22Rv1 (cell line): ENCODE measurements around the gene TLL2.
A peak's percentile ranks its signal among the peaks of the same experiment; 100 is the strongest.

Source experiments
- H3K27ac ChIP-seq: fragments of 450-650 bp; 2 replicates; pipeline ENCODE4 v1.5.1; 2017
- CTCF ChIP-seq: fragments of 450-650 bp; IDR thresholded peaks from 2 replicates; pipeline ENCODE4 v1.5.1; 2017; ENCODE audit warnings: mild to moderate bottlenecking
- ZFX ChIP-seq: fragments of 450-650 bp; IDR thresholded peaks from 2 replicates; pipeline ENCODE4 v1.6.1; 2017; ENCODE audit warnings: antibody characterized with exemption, borderline replicate concordance

The TLL2 gene

GRCh38 chr10:96541921-96542320, 28.2 kb upstream of the TLL2 start:
- no peak overlapping the region for H3K27ac ChIP-seq
- TF ChIP-seq ZFX (no peak), CTCF (no peak)

- TF ChIP-seq CTCF (no peak), ZFX (no peak)
- H3K27ac ChIP-seq = no peak overlapping the region
Observed at GRCh38 chr10:96540240-96540639, 26.5 kb upstream of the TLL2 start.

GRCh38 chr10:96538683-96539082, 25.0 kb upstream of the TLL2 start:
- no peak for TF ChIP-seq ZFX
- no peak for TF ChIP-seq CTCF
- H3K27ac ChIP-seq = no peak overlapping the region

GRCh38 chr10:96536129-96536528, 22.4 kb upstream of the TLL2 start:
- TF ChIP-seq ZFX = no peak
- TF ChIP-seq CTCF = no peak
- H3K27ac ChIP-seq = no peak overlapping the region

GRCh38 chr10:96532523-96532922, 18.8 kb upstream of the TLL2 start:
- no peak for TF ChIP-seq CTCF
- H3K27ac ChIP-seq = peak overlapping the region; percentile 55

- H3K27ac ChIP-seq = no peak overlapping the region
- no peak for TF ChIP-seq CTCF
- no peak for TF ChIP-seq ZFX
Observed at GRCh38 chr10:96529634-96530279, 16.0 kb upstream of the TLL2 start.

GRCh38 chr10:96524741-96525140, 11.0 kb upstream of the TLL2 start:
- H3K27ac ChIP-seq = no peak overlapping the region
- TF ChIP-seq CTCF (no peak), ZFX (no peak)
